Tibial nerve (tissue), 4 donors: ENCODE data around the gene FREY1. TPM values are rescaled to one million over a fixed set of nuclear protein-coding genes. Genes with fewer than 3 reads are reported as not detected.
A peak's percentile ranks its signal among the peaks of the same experiment; 100 is the strongest.

Experiments
- DNase-seq, 2 donors: peaks; one replicate each; pipeline ENCODE4 v3.0.0-alpha.2; 2019; ENCODE audit warnings: low spot score in 2 of 2
- H3K27ac ChIP-seq, 4 donors: fragments of 200-600 bp; sonication (generic) in 3 of 4; one replicate each; pipeline ENCODE4 v1.5.1; 2017 to 2019; ENCODE audit warnings: mild to moderate bottlenecking in 1 of 4
- H3K27me3 ChIP-seq, 2 donors: fragments of 200-600 bp; sonication (generic) in 1 of 2; one replicate each; pipeline versions ENCODE4 v1.5.1 to v1.6.0; 2017 to 2019
- H3K36me3 ChIP-seq, 3 donors: fragments of 200-600 bp; sonication (generic); one replicate each; pipeline ENCODE4 v1.5.1; 2018 to 2019
- H3K4me1 ChIP-seq, 4 donors: fragments of 200-600 bp; sonication (generic) in 3 of 4; one replicate each; pipeline ENCODE4 v1.5.1; 2017 to 2019
- H3K4me3 ChIP-seq, 4 donors: fragments of 200-600 bp; sonication (generic) in 3 of 4; one replicate each; pipeline ENCODE4 v1.5.1; 2017 to 2019; ENCODE audit warnings: mild to moderate bottlenecking in 1 of 4, moderate library complexity in 1 of 4
- H3K9me3 ChIP-seq, 4 donors: fragments of 200-600 bp; sonication (generic) in 3 of 4; one replicate each; pipeline ENCODE4 v1.5.1; 2017 to 2019
- CTCF ChIP-seq, 5 experiments: fragments of 200-600 bp in 3 of 5; fragments of 450-650 bp in 2 of 5; sonication (generic) in 3 of 5; IDR thresholded peaks; one replicate each; pipeline ENCODE4 v1.5.1; 2016 to 2019; ENCODE audit warnings: antibody characterized with exemption in 5 of 5, mild to moderate bottlenecking in 3 of 5, moderate library complexity in 2 of 5
- EP300 ChIP-seq, 2 donors: sonication (generic); formaldehyde crosslinking; IDR thresholded peaks; one replicate each; pipeline ENCODE4 v1.6.1; 2017; ENCODE audit warnings: antibody characterized with exemption in 2 of 2, mild to moderate bottlenecking in 1 of 2
- POLR2A ChIP-seq, 2 donors: fragments of 450-650 bp; IDR thresholded peaks; one replicate each; pipeline ENCODE4 v1.6.1; 2017; ENCODE audit warnings: antibody characterized with exemption in 2 of 2, mild to moderate bottlenecking in 2 of 2, moderate library complexity in 2 of 2
- WGBS, 2 donors: methylation state at CpG; one replicate each; pipeline ENCODE4 v1.1.5; 2018; 5-methylcytosine and 5-hydroxymethylcytosine counted together
- total RNA-seq, 4 donors: library from RNA; depleted of rRNA; stranded (reverse); fragments of >200 nt; gene quantifications; one replicate each; pipeline ENCODE4 v1.1.0, GENCODE V29; 2016

The FREY1 gene
- total RNA-seq, 4 donors from 2014 or later: 1.0 to 7.2 TPM; not detected in 2

GRCh38 chr11:45860348-45860747, 46.7 kb downstream of the FREY1 start:
- Histone ChIP-seq H3K27me3 (no peaks in the 10 kb centered on the region), H3K4me3 (no peak overlapping the region), H3K9me3 (no peaks in the 10 kb centered on the region), H3K36me3 (peaks cover 4 to 57% (median 6%) of the 10 kb centered on the region in 3 donors), H3K4me1 (peaks cover 12 to 53% (median 46%) of the 10 kb centered on the region in 4 donors), H3K27ac (peak overlapping the region; percentile 66 to 99 (median 86))
- TF ChIP-seq EP300 (IDR thresholded peaks at IDR 0.05) (no peak), CTCF (IDR thresholded peaks at IDR 0.05) (no peak), POLR2A (IDR thresholded peaks at IDR 0.05) (no peak)
- no peak for DNase-seq
- WGBS, 2 donors: 90 to 92% methylated on average over 5 of the region's 5 CpGs

DNA sequence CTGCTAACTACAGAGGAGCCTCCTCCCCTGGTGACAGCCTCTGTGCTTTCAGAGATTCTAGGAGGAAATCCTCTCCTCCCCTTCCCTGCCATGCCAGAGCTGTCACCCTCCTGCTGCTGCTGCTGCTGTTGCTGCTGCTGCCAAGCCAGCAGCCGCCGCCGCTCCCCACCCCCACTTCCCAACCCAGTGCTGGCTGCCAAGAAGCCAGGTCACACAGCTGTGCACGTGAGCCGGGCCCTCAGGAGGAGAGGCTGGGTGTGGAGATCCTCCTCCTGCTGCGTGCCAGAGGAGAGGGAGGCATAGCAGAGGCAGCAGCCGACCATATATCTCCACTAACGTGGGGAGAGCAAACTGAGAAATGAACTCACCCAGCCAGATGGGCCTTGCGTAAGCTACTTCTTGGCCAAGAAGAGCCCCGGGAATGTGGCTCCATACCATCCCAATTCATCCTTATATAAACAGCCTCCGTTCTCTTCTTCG, 47.4 kb downstream of the FREY1 start:
- peak overlapping the region; percentile 66 to 99 (median 86) for H3K27ac ChIP-seq
- peak; percentile 93 for TF ChIP-seq EP300 (IDR thresholded peaks at IDR 0.05)
- no peak for TF ChIP-seq CTCF (IDR thresholded peaks at IDR 0.05)
- TF ChIP-seq POLR2A (IDR thresholded peaks at IDR 0.05): peak in 1 of 2 donors; percentile 51
- no peak overlapping the region for H3K4me3 ChIP-seq
- 17 to 31% methylated on average over 5 to 12 of the region's 12 CpGs for WGBS, 2 donors
- DNase-seq: peak; percentile 80 to 83
- peaks cover 4 to 50% (median 6%) of the 10 kb centered on the region in 3 donors for H3K36me3 ChIP-seq
- peaks cover 12 to 59% (median 49%) of the 10 kb centered on the region in 4 donors for H3K4me1 ChIP-seq
- no peaks in the 10 kb centered on the region for H3K9me3 ChIP-seq
- no peaks in the 10 kb centered on the region for H3K27me3 ChIP-seq

DNA sequence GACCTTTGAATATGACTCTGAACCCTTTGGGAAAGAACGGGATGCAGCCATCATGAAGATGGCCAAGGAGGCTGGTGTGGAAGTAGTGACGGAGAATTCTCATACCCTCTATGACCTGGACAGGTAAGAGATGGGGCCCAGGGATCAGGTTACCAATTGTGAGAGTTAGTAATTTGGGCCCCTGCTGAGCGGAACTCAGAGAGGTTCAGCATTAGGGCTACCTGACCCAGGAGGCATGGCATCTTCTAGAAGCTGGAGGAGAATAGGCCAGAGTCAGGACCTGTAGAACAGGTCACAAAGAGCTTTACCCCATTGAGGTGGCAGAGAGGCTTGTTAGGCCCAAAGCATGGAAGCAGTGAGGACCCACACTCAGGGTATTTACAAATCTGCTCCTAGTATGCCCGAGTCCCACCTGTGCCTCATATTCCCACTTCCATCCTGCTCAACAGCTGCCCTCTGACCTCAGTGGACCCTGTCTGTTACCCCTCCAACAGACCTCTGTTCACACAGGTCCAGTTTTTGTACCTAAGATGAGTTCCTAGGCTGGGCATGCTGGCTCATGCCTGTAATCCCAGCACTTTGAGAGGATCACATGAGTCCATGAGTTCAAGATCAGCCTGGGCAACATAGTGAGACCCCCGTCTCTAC, 48.2 kb downstream of the FREY1 start:
- WGBS, 2 donors: 66 to 80% methylated on average over 5 of the region's 5 CpGs
- no peak overlapping the region for H3K4me3 ChIP-seq
- H3K4me1 ChIP-seq: peaks cover 12 to 67% (median 52%) of the 10 kb centered on the region in 4 donors
- TF ChIP-seq EP300 (IDR thresholded peaks at IDR 0.05) (no peak), POLR2A (IDR thresholded peaks at IDR 0.05) (no peak), CTCF (IDR thresholded peaks at IDR 0.05) (no peak)
- no peak for DNase-seq
- H3K27me3 ChIP-seq: no peaks in the 10 kb centered on the region
- peaks cover 4 to 42% (median 6%) of the 10 kb centered on the region in 3 donors for H3K36me3 ChIP-seq
- no peaks in the 10 kb centered on the region for H3K9me3 ChIP-seq
- H3K27ac ChIP-seq: peak overlapping the region; percentile 66 to 99 (median 86)

- peaks cover 2 to 34% (median 6%) of the 10 kb centered on the region in 3 donors for H3K36me3 ChIP-seq
- H3K4me1 ChIP-seq: peaks cover 12 to 76% (median 59%) of the 10 kb centered on the region in 4 donors
- H3K9me3 ChIP-seq: no peaks in the 10 kb centered on the region
- H3K4me3 ChIP-seq: no peak overlapping the region
- TF ChIP-seq POLR2A (IDR thresholded peaks at IDR 0.05): no peak
- TF ChIP-seq CTCF (IDR thresholded peaks at IDR 0.05): no peak
- peak in 1 of 2 donors; percentile 48 for TF ChIP-seq EP300 (IDR thresholded peaks at IDR 0.05)
- no peaks in the 10 kb centered on the region for H3K27me3 ChIP-seq
- WGBS, 2 donors: 24 to 38% methylated on average over 2 of the region's 2 CpGs
- peak in 1 of 2 donors; percentile 52 for DNase-seq
- H3K27ac ChIP-seq: peak overlapping the region; percentile 66 to 99 (median 86)
Observed at GRCh38 chr11:45857961-45858474, 49.1 kb downstream of the FREY1 start.

Other genes with a start within 250 kb of the FREY1 start
- gene CHST1, start 241.6 kb downstream of the FREY1 start, total RNA-seq: 1 to 10 TPM; 1.2 to 3.6 (median 1.6) TPM
- gene SLC35C1, start 102.1 kb downstream of the FREY1 start, total RNA-seq: 10 to 100 TPM; 20.5 to 33.5 (median 27.2) TPM
- 10 to 100 TPM; 48.8 to 96.4 (median 54.6) TPM for gene CRY2, start 59.8 kb downstream of the FREY1 start, total RNA-seq
- 100 to 1,000 TPM; 165 to 298 (median 230) TPM for gene MAPK8IP1, start 21.6 kb downstream of the FREY1 start, total RNA-seq
- 10 to 100 TPM; 33.9 to 38.4 (median 36.5) TPM for gene PEX16, start 10.6 kb upstream of the FREY1 start, total RNA-seq
- not detected for gene LARGE2, start 15.4 kb upstream of the FREY1 start, total RNA-seq
- 10 to 100 TPM; 30.4 to 58.5 (median 49.4) TPM for gene PHF21A, start 214.2 kb upstream of the FREY1 start, total RNA-seq